Karpas-422 (cell line): Measurements from ENCODE around the gene PDK2. TPM values are rescaled to one million over a fixed set of nuclear protein-coding genes. Genes with fewer than 3 reads are reported as not detected.
A peak's percentile ranks its signal among the peaks of the same experiment; 100 is the strongest.

Experiments
- DNase-seq: peaks from one replicate; pipeline ENCODE4 v3.0.0-alpha.2; 2015
- H2AFZ ChIP-seq: fragments of 200-600 bp; sonication (generic); 2 replicates; pipeline ENCODE4 v1.6.1; 2014; ENCODE audit warnings: antibody characterized with exemption, low read length, mixed read lengths
- H3K27ac ChIP-seq: fragments of 200-600 bp; sonication (generic); 2 replicates; pipeline ENCODE4 v1.5.1; 2014; ENCODE audit warnings: mild to moderate bottlenecking, low read length, moderate library complexity
- H3K27me3 ChIP-seq: fragments of 200-600 bp; sonication (generic); 2 replicates; pipeline ENCODE4 v1.6.1; 2014; ENCODE audit warnings: low read length, mixed read lengths
- H3K36me3 ChIP-seq: fragments of 200-600 bp; sonication (generic); 2 replicates; pipeline ENCODE4 v1.6.1; 2014; ENCODE audit warnings: low read length, mixed read lengths; ENCODE audit not compliant: insufficient read depth
- H3K4me1 ChIP-seq: fragments of 200-600 bp; sonication (generic); 2 replicates; pipeline ENCODE4 v1.6.1; 2014; ENCODE audit warnings: mild to moderate bottlenecking, low read length, mixed read lengths
- H3K4me2 ChIP-seq: fragments of 200-600 bp; sonication (generic); 2 replicates; pipeline ENCODE4 v1.6.1; 2014; ENCODE audit warnings: low read length, low read depth, mild to moderate bottlenecking; ENCODE audit not compliant: poor library complexity, severe bottlenecking
- H3K4me3 ChIP-seq: fragments of 200-600 bp; sonication (generic); 2 replicates; pipeline ENCODE4 v1.5.1; 2014; ENCODE audit warnings: mild to moderate bottlenecking, antibody characterized with exemption, low read length, mixed read lengths
- H3K79me2 ChIP-seq: fragments of 200-600 bp; sonication (generic); 2 replicates; pipeline ENCODE4 v1.6.1; 2014; ENCODE audit warnings: mild to moderate bottlenecking, low read length, mixed read lengths
- H3K9ac ChIP-seq: fragments of 200-600 bp; sonication (generic); 2 replicates; pipeline ENCODE4 v1.6.0; 2014; ENCODE audit warnings: low read length
- H3K9me2 ChIP-seq: fragments of 200-600 bp; sonication (generic), shearing (Covaris generic); replicated peaks from 2 replicates; pipeline ENCODE4 v1.6.0; 2014; ENCODE audit warnings: mild to moderate bottlenecking, low read length, moderate library complexity; ENCODE audit not compliant: insufficient read depth
- H3K9me3 ChIP-seq: fragments of 300-700, 200-600 bp; sonication (generic); 2 replicates; pipeline ENCODE4 v1.6.1; 2014; ENCODE audit warnings: low read length, mixed read lengths
- H4K20me1 ChIP-seq: fragments of 200-600 bp; sonication (generic); 2 replicates; pipeline ENCODE4 v1.6.1; 2014; ENCODE audit warnings: mild to moderate bottlenecking, antibody characterized with exemption, low read length, low read depth; ENCODE audit not compliant: insufficient read depth
- total RNA-seq: library from RNA; depleted of rRNA; stranded (reverse); fragments of >200 nt; shearing (Covaris generic); gene quantifications from 2 replicates; pipeline ENCODE4 v1.2.3, GENCODE V29; 2014; ENCODE audit warnings: low replicate concordance

Gene PDK2
- total RNA-seq, 1 experiment from 2014 or later: not detected

DNA sequence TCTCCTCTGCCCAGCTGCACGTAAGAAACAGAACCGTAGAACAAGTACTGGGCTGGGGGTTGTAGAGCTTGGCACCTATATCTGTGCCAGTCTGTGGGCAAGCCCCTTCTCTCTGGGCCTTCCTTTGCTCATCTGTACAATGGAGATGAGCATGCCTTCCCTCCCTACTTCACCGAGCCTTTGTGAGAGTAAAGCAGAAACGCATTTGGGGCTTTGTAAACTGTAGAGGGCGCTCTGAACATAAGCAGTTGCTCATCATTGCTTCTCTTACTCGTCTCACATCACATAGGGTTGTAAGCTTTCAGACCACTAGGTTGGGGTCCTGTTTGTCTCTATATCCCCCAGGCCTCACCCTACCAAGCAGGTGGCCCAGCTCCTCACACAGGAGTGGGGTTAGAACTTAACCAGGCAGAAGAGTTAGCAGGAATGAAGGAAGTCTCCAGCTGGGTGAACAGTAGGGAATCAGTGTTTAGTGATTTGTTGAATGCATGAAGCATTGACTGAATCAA is 19.8 kb downstream of the PDK2 start:
- Histone ChIP-seq H3K4me3 (no peak overlapping the region), H3K27me3 (no peaks in the 10 kb centered on the region), H4K20me1 (no peaks in the 10 kb centered on the region), H3K36me3 (no peaks in the 10 kb centered on the region), H3K9ac (no peak overlapping the region), H3K4me1 (no peaks in the 10 kb centered on the region), H3K27ac (no peak overlapping the region), H2AFZ (no peak overlapping the region), H3K9me2 (no peaks in the 10 kb centered on the region), H3K4me2 (no peak overlapping the region), H3K79me2 (no peaks in the 10 kb centered on the region), H3K9me3 (no peaks in the 10 kb centered on the region)
- DNase-seq: peak; percentile 93

DNA sequence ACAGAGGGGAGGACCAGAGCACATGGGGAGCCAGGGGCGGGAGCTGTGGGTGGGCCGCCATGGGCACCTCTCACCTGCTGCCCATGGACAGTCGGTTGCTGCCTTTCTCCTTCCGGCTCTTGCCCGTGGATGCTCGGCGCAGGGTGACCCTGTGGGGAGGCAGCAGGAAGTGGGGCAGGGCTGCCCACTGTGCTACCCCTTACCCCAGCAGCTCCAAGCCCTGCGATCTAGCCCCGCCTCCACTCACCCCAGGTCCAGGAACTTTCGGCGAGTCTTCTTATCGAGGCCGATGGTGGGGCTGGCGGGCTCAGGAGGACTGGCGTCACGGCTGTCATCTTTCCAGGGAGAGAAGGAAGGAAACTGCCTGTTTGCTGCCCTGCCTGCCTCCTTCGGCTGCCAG is 20.6 kb downstream of the PDK2 start:
- Histone ChIP-seq H3K79me2 (no peaks in the 10 kb centered on the region), H3K27me3 (no peaks in the 10 kb centered on the region), H3K9ac (no peak overlapping the region), H3K4me3 (no peak overlapping the region), H3K36me3 (no peaks in the 10 kb centered on the region), H3K4me2 (no peak overlapping the region), H3K9me2 (no peaks in the 10 kb centered on the region), H3K27ac (no peak overlapping the region), H2AFZ (no peak overlapping the region), H3K9me3 (no peaks in the 10 kb centered on the region), H3K4me1 (no peaks in the 10 kb centered on the region), H4K20me1 (no peaks in the 10 kb centered on the region)
- DNase-seq: no peak

DNA sequence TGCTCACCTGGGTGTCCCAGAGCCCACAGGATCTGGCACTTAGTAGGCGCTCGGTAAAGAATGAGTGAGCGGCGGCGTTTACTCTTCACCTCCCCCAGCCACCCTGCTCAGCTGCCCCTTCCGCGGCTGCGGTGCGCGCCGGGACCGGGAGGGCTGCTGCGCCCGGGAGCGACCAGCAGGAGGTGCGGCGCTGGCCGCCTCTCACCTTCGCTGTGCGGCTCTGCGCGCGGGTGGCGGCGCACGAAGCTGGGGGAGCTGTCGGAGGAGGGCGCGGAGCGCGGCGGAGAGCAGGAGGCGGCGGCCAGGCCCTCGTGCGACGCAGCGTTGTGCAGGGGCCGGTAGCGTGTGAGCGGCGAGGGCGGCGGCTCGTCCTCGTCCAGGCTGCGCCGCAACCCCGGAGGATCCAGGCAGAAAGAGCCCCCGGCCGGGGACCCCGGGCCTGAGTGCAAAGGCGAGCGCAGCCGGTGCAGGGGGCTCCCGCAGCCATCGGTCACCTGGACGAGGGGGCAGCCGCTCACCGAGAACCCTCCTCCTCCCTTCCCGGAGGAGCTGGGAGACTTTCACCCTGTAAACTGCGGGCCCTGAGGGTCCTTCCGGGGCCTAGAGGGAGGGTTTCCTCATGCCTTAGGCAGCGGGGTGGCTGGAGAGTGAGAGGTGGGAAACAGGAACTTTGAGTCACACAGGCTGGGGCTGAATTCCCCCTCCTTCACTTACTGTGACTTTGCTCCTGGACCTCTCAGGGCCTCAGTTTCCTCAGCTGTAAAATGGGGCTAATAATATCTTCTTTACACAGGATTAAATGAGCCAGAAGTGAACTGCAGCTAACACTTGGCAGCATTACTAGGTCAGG is 22.3 kb downstream of the PDK2 start:
- no peak overlapping the region for H3K27ac ChIP-seq
- H4K20me1 ChIP-seq: no peaks in the 10 kb centered on the region
- no peaks in the 10 kb centered on the region for H3K9me3 ChIP-seq
- no peak overlapping the region for H3K4me3 ChIP-seq
- no peak for DNase-seq
- H3K4me2 ChIP-seq: no peak overlapping the region
- no peaks in the 10 kb centered on the region for H3K4me1 ChIP-seq
- no peaks in the 10 kb centered on the region for H3K9me2 ChIP-seq
- no peaks in the 10 kb centered on the region for H3K79me2 ChIP-seq
- H2AFZ ChIP-seq: no peak overlapping the region
- no peaks in the 10 kb centered on the region for H3K27me3 ChIP-seq
- H3K36me3 ChIP-seq: no peaks in the 10 kb centered on the region
- H3K9ac ChIP-seq: no peak overlapping the region

DNA sequence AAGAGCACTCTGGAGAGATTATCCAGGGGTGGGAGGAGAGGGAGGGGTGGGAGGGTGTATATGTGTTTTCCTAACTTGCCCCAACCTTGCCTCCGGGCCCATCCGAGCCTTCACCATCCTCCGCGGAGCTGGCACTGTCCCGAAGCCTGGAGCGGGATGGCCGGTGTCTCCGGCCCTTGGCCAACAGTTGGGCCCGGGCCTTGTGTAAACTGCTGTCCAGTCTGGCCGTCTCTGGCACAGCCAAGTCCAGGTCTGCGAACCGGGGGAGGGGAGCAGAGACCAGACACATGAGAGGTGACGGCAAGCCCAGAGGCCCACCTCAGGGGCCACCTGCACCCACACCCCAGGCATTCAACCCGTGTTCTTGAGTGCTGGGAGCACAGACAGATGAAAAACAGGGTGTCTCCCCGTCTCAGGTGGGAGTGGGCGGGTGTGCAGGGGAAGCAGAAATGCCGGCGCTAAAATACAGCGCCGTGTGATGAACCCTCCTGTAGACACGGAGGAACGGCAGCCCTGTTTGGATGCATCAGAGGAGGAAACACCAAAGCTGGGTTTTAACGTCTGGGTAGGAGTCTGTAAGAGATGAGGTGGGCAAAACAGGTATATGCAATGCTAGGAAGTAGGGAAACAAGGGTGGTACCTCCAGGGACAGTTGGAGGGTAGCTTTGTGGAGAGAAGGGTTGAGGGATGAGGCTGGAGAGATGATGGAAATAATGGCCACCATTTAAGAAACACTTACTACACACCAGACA is 23.1 kb downstream of the PDK2 start:
- Histone ChIP-seq H3K9me3 (no peaks in the 10 kb centered on the region), H4K20me1 (no peaks in the 10 kb centered on the region), H3K27me3 (no peaks in the 10 kb centered on the region), H3K27ac (no peak overlapping the region), H3K9me2 (no peaks in the 10 kb centered on the region), H2AFZ (no peak overlapping the region), H3K4me2 (no peak overlapping the region), H3K36me3 (no peaks in the 10 kb centered on the region), H3K9ac (no peak overlapping the region), H3K4me1 (no peaks in the 10 kb centered on the region), H3K4me3 (no peak overlapping the region), H3K79me2 (no peaks in the 10 kb centered on the region)
- no peak for DNase-seq

DNA sequence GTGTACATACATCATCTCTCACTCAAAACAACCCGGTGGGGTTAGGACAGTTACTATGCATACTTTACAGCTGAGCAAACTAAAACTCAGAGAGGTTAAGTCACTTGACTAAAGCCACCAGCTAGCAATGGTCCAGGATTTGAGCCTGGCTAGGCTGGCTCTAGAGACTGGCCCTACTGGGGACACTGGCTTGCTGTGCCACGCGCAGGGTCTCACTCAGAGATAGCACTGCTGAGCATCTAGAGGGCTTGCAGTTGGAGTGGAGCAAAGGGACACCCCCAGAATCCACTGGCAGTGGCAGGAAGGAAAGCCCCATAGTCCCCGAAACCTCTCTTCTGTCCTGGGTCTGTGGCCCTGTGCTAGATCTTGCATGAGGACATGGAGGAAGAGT is 23.7 kb downstream of the PDK2 start:
- Histone ChIP-seq H3K9me3 (no peaks in the 10 kb centered on the region), H3K36me3 (no peaks in the 10 kb centered on the region), H2AFZ (no peak overlapping the region), H3K9ac (no peak overlapping the region), H3K27me3 (no peaks in the 10 kb centered on the region), H3K4me1 (no peaks in the 10 kb centered on the region), H4K20me1 (no peaks in the 10 kb centered on the region), H3K9me2 (no peaks in the 10 kb centered on the region), H3K4me3 (no peak overlapping the region), H3K4me2 (no peak overlapping the region), H3K27ac (no peak overlapping the region), H3K79me2 (no peaks in the 10 kb centered on the region)
- DNase-seq: no peak

DNA sequence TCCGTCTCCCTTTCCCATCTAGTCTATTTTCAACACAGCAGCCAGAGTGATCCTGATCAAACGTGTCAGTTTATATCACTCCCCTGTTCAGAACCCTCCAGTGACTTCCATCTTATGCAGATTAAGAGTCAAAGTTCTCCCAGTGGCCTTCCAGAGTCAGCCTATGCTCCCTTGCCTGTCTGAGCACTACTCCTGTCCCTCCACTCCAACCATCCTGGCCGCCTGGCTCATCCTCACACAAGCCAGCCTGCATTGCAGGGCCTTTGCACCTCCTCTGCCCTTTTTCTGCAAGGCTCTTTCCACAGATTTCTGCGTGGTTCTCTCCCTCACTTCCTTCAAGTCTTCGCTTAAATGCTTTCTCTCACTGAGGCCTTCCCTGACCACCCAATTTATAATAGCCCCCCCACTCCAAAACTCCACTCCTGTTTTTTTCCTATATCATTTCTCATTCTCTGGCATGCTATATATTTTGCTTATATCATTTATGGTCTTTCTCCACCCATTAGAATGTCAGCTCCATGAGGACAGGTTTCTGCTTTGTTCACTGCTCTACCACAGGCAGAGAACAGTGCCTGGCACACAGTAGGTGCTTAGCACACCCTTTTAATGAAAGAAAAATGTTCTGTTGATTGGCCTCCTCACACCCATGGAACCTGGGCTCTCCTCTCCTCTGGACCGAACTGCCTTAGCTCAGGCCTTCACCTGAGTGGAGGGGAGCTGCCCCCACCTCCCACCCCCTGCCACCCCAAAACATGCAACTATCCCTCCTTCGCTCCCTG is 25.5 kb downstream of the PDK2 start:
- H4K20me1 ChIP-seq: no peaks in the 10 kb centered on the region
- DNase-seq: no peak
- no peak overlapping the region for H3K4me3 ChIP-seq
- no peak overlapping the region for H3K4me2 ChIP-seq
- H3K27me3 ChIP-seq: no peaks in the 10 kb centered on the region
- H3K9me3 ChIP-seq: no peaks in the 10 kb centered on the region
- no peak overlapping the region for H3K9ac ChIP-seq
- H3K79me2 ChIP-seq: no peaks in the 10 kb centered on the region
- no peak overlapping the region for H2AFZ ChIP-seq
- no peaks in the 10 kb centered on the region for H3K4me1 ChIP-seq
- H3K27ac ChIP-seq: no peak overlapping the region
- no peaks in the 10 kb centered on the region for H3K9me2 ChIP-seq
- no peaks in the 10 kb centered on the region for H3K36me3 ChIP-seq

DNA sequence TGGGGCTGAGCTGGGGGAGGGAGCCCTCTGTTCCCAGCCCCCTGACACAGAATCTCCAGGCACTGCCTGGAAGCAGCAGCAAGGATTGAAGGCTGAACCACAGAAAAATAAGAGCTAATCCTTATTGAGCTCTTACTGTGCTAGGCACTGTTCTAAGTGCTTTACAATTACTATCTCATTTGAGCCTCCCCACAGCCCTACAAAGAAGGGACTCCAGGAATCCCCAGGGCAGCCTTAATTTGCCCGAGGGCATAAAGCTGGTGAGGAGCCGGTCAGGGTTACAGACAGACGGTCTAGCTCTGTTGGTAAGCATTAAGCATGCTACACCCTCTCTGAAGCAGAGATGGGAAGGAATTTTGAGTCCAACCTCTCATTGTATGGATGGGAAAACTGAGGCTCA is 27.8 kb downstream of the PDK2 start:
- no peak overlapping the region for H2AFZ ChIP-seq
- no peak overlapping the region for H3K9ac ChIP-seq
- no peaks in the 10 kb centered on the region for H3K79me2 ChIP-seq
- H3K36me3 ChIP-seq: no peaks in the 10 kb centered on the region
- H3K4me3 ChIP-seq: no peak overlapping the region
- H3K27ac ChIP-seq: no peak overlapping the region
- no peaks in the 10 kb centered on the region for H3K9me2 ChIP-seq
- no peaks in the 10 kb centered on the region for H3K9me3 ChIP-seq
- H3K27me3 ChIP-seq: no peaks in the 10 kb centered on the region
- no peaks in the 10 kb centered on the region for H3K4me1 ChIP-seq
- no peak for DNase-seq
- H4K20me1 ChIP-seq: no peaks in the 10 kb centered on the region
- no peak overlapping the region for H3K4me2 ChIP-seq
